Heart right ventricle (tissue), 16 donors: ENCODE results near the gene EMC10. TPM values are rescaled to one million over a fixed set of nuclear protein-coding genes. Genes with fewer than 3 reads are reported as not detected.

ENCODE experiments used
- ATAC-seq, 8 donors: fragments of 200-7000 bp; cut with Tn5 transposase; one replicate each; pipeline ENCODE4 v1.9.1; 2020; ENCODE audit warnings: mild to moderate bottlenecking in 8 of 8, moderate library complexity in 8 of 8, moderate number of reproducible peaks in 1 of 8
- DNase-seq, 2 donors: peaks; one replicate each; pipeline ENCODE4 v3.0.0-alpha.2; 2020
- H3K27ac ChIP-seq, 10 donors: fragments of 200-600 bp; sonication (generic) in 2 of 10; one replicate each; pipeline versions ENCODE4 v1.5.0 to v1.8.0; 2020 to 2022; ENCODE audit warnings: mild to moderate bottlenecking in 3 of 10
- H3K27me3 ChIP-seq, 7 donors: fragments of 200-600 bp; one replicate each; pipeline ENCODE4 v1.8.0; 2021 to 2022; ENCODE audit warnings: mild to moderate bottlenecking in 2 of 7
- H3K36me3 ChIP-seq, 9 donors: fragments of 200-600 bp; sonication (generic) in 1 of 9; one replicate each; pipeline versions ENCODE4 v1.5.0 to v1.8.0; 2020 to 2022; ENCODE audit warnings: mild to moderate bottlenecking in 2 of 9
- H3K4me1 ChIP-seq, 9 donors: fragments of 200-600 bp; sonication (generic) in 1 of 9; one replicate each; pipeline versions ENCODE4 v1.5.0 to v1.8.0; 2020 to 2022; ENCODE audit warnings: mild to moderate bottlenecking in 4 of 9
- H3K4me3 ChIP-seq, 10 donors: fragments of 200-600 bp; sonication (generic) in 2 of 10; one replicate each; pipeline versions ENCODE4 v1.5.0 to v1.8.0; 2020 to 2022; ENCODE audit warnings: mild to moderate bottlenecking in 7 of 10, moderate library complexity in 2 of 10
- H3K9me3 ChIP-seq, 11 donors: fragments of 200-600 bp in 10 of 11; sonication (generic) in 2 of 11; one replicate each; pipeline versions ENCODE4 v1.5.0 to v1.8.0; 2013 to 2022; ENCODE audit warnings: mild to moderate bottlenecking in 2 of 11, control low read depth in 1 of 11, moderate library complexity in 1 of 11
- WGBS, 2 donors: extraction: QIAGEN DNeasy Blood & Tissue Kit; methylation state at CpG; one replicate each; pipeline ENCODE4 v1.1.7; 2013; ENCODE audit warnings: inconsistent platforms in 1 of 2; 5-methylcytosine and 5-hydroxymethylcytosine counted together
- intact Hi-C, 10 donors: fragments of 100-400 bp; cut with DNase I; formaldehyde crosslinking; loops; one replicate each; pipeline versions ENCODE4 v1.11.1 to v1.14.2; 2022
- polyA plus RNA-seq, 2 donors: library from polyadenylated mRNA; stranded (reverse); fragments of 200-250 nt; gene quantifications; one replicate each; pipeline ENCODE4 v1.2.3, GENCODE V29; 2013
- total RNA-seq, 10 donors: library from RNA; stranded (reverse); fragmentation: NEBNext Ultra II Directional in 3 of 10; extraction: Animal tissue kit (Norgen Biotek cat#: 25700) in 3 of 10; gene quantifications; one replicate each; pipeline versions ENCODE4 v1.2.1 to v1.2.4, GENCODE V29; 2021 to 2023
- TF ChIP-seq, protein P1 (sequence below), 9 donors: fragments of 200-600 bp; sonication (generic) in 2 of 9; IDR thresholded peaks; one replicate each; pipeline versions ENCODE4 v1.5.0 to v1.8.0; 2021 to 2022; ENCODE audit warnings: antibody characterized with exemption in 9 of 9, mild to moderate bottlenecking in 5 of 9, moderate library complexity in 1 of 9
- donor health status: Arrhythmogenic right ventricular cardiomyopathy.
- donor health status: ischemic (EF 13 %, LVEDD 7.1; RV severe dilation, severe dysfunction).
- donor health status: healthy with polysubstance abuse.
- donor health status: DM: no; HTN: yes; CAD: no.
- donor health status: DM: no; HTN: no; CAD: no.
- donor health status: ischemic (EF 25% LVEDD 6.9; RV normal size, moderate dysfunction).
- donor health status: ischemic (EF 25% LVEDD 5.7; RV mildly dilated, moderate dysfunction).
- donor health status: healthy.
- donor health status: DM: yes; HTN: yes; CAD: no.
- donor health status: Ischemic cardiomyopathy.
- donor health status: ischemic (EF 35%, LVEDD 5.7; RV mildly dilated, moderate dysfunction).
- donor health status: nonischemic (EF 11% LVEDD 7.7; RV severe dilation, severe dysfunction).
- donor health status: DM: yes; HTN: yes; CAD: no.
- donor health status: PGD.
- donor health status: ischemic (EF 29% LVEDD 5.4; RV normal size, mild dysfunction).
- donor health status: nonischemic (EF 23%, LVEDD 6.1; RV moderate dilation, normal function).

The EMC10 gene
- total and polyA plus RNA-seq, 12 donors, result 73.6 to 152 (median 89.1) TPM

- Histone ChIP-seq H3K9me3 (peaks cover 0 to 9% (median 0%) of the 10 kb centered on the region in 11 donors), H3K4me3 (no peak overlapping the region), H3K27ac (peak overlapping the region in 1 of 10 donors; percentile 47), H3K36me3 (peaks cover 0 to 17% (median 0%) of the 10 kb centered on the region in 9 donors), H3K27me3 (peaks cover 0 to 4% (median 0%) of the 10 kb centered on the region in 7 donors), H3K4me1 (peaks cover 0 to 18% (median 0%) of the 10 kb centered on the region in 9 donors)
- WGBS, 2 donors, result 42 to 47% methylated on average over 13 of the region's 13 CpGs
- intact Hi-C loops, result no loop called here
- no peak for ATAC-seq
- no peak for DNase-seq
- TF ChIP-seq, protein P1, sequence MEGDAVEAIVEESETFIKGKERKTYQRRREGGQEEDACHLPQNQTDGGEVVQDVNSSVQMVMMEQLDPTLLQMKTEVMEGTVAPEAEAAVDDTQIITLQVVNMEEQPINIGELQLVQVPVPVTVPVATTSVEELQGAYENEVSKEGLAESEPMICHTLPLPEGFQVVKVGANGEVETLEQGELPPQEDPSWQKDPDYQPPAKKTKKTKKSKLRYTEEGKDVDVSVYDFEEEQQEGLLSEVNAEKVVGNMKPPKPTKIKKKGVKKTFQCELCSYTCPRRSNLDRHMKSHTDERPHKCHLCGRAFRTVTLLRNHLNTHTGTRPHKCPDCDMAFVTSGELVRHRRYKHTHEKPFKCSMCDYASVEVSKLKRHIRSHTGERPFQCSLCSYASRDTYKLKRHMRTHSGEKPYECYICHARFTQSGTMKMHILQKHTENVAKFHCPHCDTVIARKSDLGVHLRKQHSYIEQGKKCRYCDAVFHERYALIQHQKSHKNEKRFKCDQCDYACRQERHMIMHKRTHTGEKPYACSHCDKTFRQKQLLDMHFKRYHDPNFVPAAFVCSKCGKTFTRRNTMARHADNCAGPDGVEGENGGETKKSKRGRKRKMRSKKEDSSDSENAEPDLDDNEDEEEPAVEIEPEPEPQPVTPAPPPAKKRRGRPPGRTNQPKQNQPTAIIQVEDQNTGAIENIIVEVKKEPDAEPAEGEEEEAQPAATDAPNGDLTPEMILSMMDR (IDR thresholded peaks at IDR 0.05), result no peak
Observed at GRCh38 chr19:50488389-50489194, 12.3 kb downstream of the EMC10 start.

GRCh38 chr19:50489461-50490011 lies 13.2 kb downstream of the EMC10 start:
- DNase-seq, result no peak
- H3K27me3 ChIP-seq, result peaks cover 0 to 4% (median 0%) of the 10 kb centered on the region in 7 donors
- H3K4me3 ChIP-seq, result no peak overlapping the region
- H3K27ac ChIP-seq, result peak overlapping the region in 1 of 10 donors; percentile 47
- ATAC-seq, result peak in 2 of 8 donors; percentile 7 to 30
- WGBS, 2 donors, result 44 to 49% methylated on average over 24 of the region's 24 CpGs
- H3K9me3 ChIP-seq, result peaks cover 0 to 9% (median 0%) of the 10 kb centered on the region in 11 donors
- intact Hi-C loops, result no loop called here
- H3K36me3 ChIP-seq, result peaks cover 0 to 9% (median 0%) of the 10 kb centered on the region in 9 donors
- TF ChIP-seq, protein P1 (IDR thresholded peaks at IDR 0.05), result no peak
- peaks cover 0 to 18% (median 0%) of the 10 kb centered on the region in 9 donors for H3K4me1 ChIP-seq

- WGBS, 2 donors, result 93 to 95% methylated on average over 18 of the region's 18 CpGs
- H3K4me3 ChIP-seq, result no peak overlapping the region
Observed at GRCh38 chr19:50490411-50490811, 14.1 kb downstream of the EMC10 start.

GRCh38 chr19:50490991-50491472 lies 14.7 kb downstream of the EMC10 start:
- Histone ChIP-seq H3K4me1 (peaks cover 0 to 18% (median 0%) of the 10 kb centered on the region in 9 donors), H3K9me3 (peaks cover 0 to 9% (median 0%) of the 10 kb centered on the region in 11 donors), H3K27me3 (peaks cover 0 to 4% (median 0%) of the 10 kb centered on the region in 7 donors), H3K27ac (no peak overlapping the region), H3K36me3 (peaks cover 0 to 9% (median 0%) of the 10 kb centered on the region in 9 donors), H3K4me3 (no peak overlapping the region)
- DNase-seq (no peak), ATAC-seq (no peak)
- 13 to 21% methylated on average over 23 to 26 of the region's 26 CpGs for WGBS, 2 donors
- TF ChIP-seq, protein P1 (IDR thresholded peaks at IDR 0.05), result no peak
- intact Hi-C loops, result no loop called here

More at GRCh38 chr19:50490411-50490811, 14.1 kb downstream of the EMC10 start:
- peaks cover 0 to 9% (median 0%) of the 10 kb centered on the region in 9 donors for H3K36me3 ChIP-seq
- H3K27ac ChIP-seq, result no peak overlapping the region
- ATAC-seq (no peak), DNase-seq (no peak)
- peaks cover 0 to 9% (median 0%) of the 10 kb centered on the region in 11 donors for H3K9me3 ChIP-seq
- H3K4me1 ChIP-seq, result peaks cover 0 to 18% (median 0%) of the 10 kb centered on the region in 9 donors
- H3K27me3 ChIP-seq, result peaks cover 0 to 4% (median 0%) of the 10 kb centered on the region in 7 donors
- intact Hi-C loops, result no loop called here
- TF ChIP-seq, protein P1 (IDR thresholded peaks at IDR 0.05), result no peak
